GM23338 (cell line): ENCODE measurements around the gene LLPH. TPM values are rescaled to one million over a fixed set of nuclear protein-coding genes. Genes with fewer than 3 reads are reported as not detected.

Experiments
- ATAC-seq: fragments of 200-7000 bp; cut with Tn5 transposase; 3 replicates; pipeline ENCODE4 v1.9.1; 2020
- DNase-seq: peaks from one replicate; pipeline ENCODE4 v3.0.0-alpha.2; 2015; ENCODE audit warnings: low spot score
- H2AFZ ChIP-seq: fragments of 200-600 bp; sonication (generic); 2 replicates; pipeline ENCODE4 v1.8.0; 2016; ENCODE audit warnings: antibody characterized with exemption, mild to moderate bottlenecking, moderate library complexity
- H3F3A ChIP-seq: fragments of 200-600 bp; sonication (generic); replicated peaks from 2 replicates; pipeline ENCODE4 v1.8.0; 2017; ENCODE audit warnings: antibody characterized with exemption, mixed run types, low read depth
- H3K27ac ChIP-seq: fragments of 200-600 bp; sonication (generic); 2 replicates; pipeline ENCODE4 v1.6.1; 2016; ENCODE audit warnings: low read depth
- H3K27me3 ChIP-seq: fragments of 200-600 bp; sonication (generic); 2 replicates; pipeline ENCODE4 v1.8.0; 2016; ENCODE audit warnings: mild to moderate bottlenecking, mixed run types, moderate library complexity; ENCODE audit not compliant: insufficient read depth
- H3K36me3 ChIP-seq: fragments of 200-600 bp; sonication (generic); 2 replicates; pipeline ENCODE4 v1.8.0; 2016; ENCODE audit warnings: mild to moderate bottlenecking; ENCODE audit not compliant: insufficient read depth
- H3K4me1 ChIP-seq: fragments of 200-600 bp; sonication (generic); 2 replicates; pipeline ENCODE4 v1.8.0; 2016; ENCODE audit warnings: mild to moderate bottlenecking, moderate library complexity; ENCODE audit not compliant: insufficient read depth
- H3K4me2 ChIP-seq: fragments of 200-600 bp; sonication (generic); 2 replicates; pipeline ENCODE4 v1.7.1; 2017; ENCODE audit warnings: mixed run types
- H3K4me3 ChIP-seq: fragments of 200-600 bp; sonication (generic); 2 replicates; pipeline ENCODE4 v1.6.1; 2016; ENCODE audit warnings: mixed run types
- H3K79me2 ChIP-seq: fragments of 200-600 bp; sonication (generic); replicated peaks from 2 replicates; pipeline ENCODE4 v1.8.0; 2017; ENCODE audit warnings: mild to moderate bottlenecking; ENCODE audit not compliant: insufficient read depth
- H3K9me2 ChIP-seq: fragments of 200-600 bp; sonication (generic); 2 replicates; pipeline ENCODE4 v1.8.0; 2017; ENCODE audit not compliant: insufficient read depth
- H4K20me1 ChIP-seq: fragments of 200-600 bp; sonication (generic); replicated peaks from 2 replicates; pipeline ENCODE4 v1.8.0; 2017; ENCODE audit warnings: mild to moderate bottlenecking; ENCODE audit not compliant: insufficient read depth
- H3K27ac Mint-ChIP-seq: 2 replicates; pipeline ENCODE4 v1.8.0; 2020; ENCODE audit warnings: inconsistent platforms, mild to moderate bottlenecking, moderate library complexity, mixed read lengths
- H3K27me3 Mint-ChIP-seq: 3 replicates; pipeline ENCODE4 v1.8.0; 2022; ENCODE audit warnings: low read depth, mild to moderate bottlenecking, moderate library complexity, mixed read lengths, inconsistent platforms; ENCODE audit not compliant: insufficient read depth, poor library complexity
- H3K36me3 Mint-ChIP-seq: 3 replicates; pipeline ENCODE4 v1.8.0; 2021; ENCODE audit warnings: low read depth, mild to moderate bottlenecking, inconsistent platforms, moderate library complexity, mixed read lengths
- H3K4me1 Mint-ChIP-seq: 3 replicates; pipeline ENCODE4 v1.8.0; 2020; ENCODE audit warnings: mild to moderate bottlenecking, inconsistent platforms, mixed read lengths
- H3K4me3 Mint-ChIP-seq: 3 replicates; pipeline ENCODE4 v1.8.0; 2021; ENCODE audit warnings: moderate library complexity, mild to moderate bottlenecking, inconsistent platforms, mixed read lengths
- H3K9me3 Mint-ChIP-seq: 3 replicates; pipeline ENCODE4 v1.8.0; 2020; ENCODE audit warnings: moderate library complexity, mild to moderate bottlenecking, inconsistent platforms, mixed read lengths
- CREB1 ChIP-seq: fragments of 250-450 bp; sonication (Bioruptor Pico); IDR thresholded peaks from 2 replicates; pipeline ENCODE4 v1.5.0; 2020; ENCODE audit warnings: low read depth, mild to moderate bottlenecking, moderate library complexity
- ETS1 ChIP-seq: IDR thresholded peaks from 2 replicates; pipeline ENCODE4 v1.6.1; 2016; ENCODE audit warnings: antibody characterized with exemption
- EZH2phosphoT487 ChIP-seq: fragments of 200-600 bp; sonication (generic); IDR thresholded peaks from one replicate; pipeline ENCODE4 v1.8.1; 2018; ENCODE audit warnings: antibody characterized with exemption; ENCODE audit not compliant: unreplicated experiment
- NANOG ChIP-seq: IDR thresholded peaks from 2 replicates; pipeline ENCODE4 v1.6.1; 2016; ENCODE audit warnings: antibody characterized with exemption, borderline replicate concordance
- REST ChIP-seq: IDR thresholded peaks from one replicate; pipeline ENCODE4 v1.6.1; 2018; ENCODE audit warnings: antibody characterized with exemption; ENCODE audit not compliant: unreplicated experiment
- STAT1 ChIP-seq: IDR thresholded peaks from one replicate; pipeline ENCODE4 v1.6.1; 2016; ENCODE audit warnings: antibody characterized with exemption; ENCODE audit not compliant: unreplicated experiment
- ZNF331 ChIP-seq: fragments of 250-450 bp; sonication (Bioruptor Pico); IDR thresholded peaks from 2 replicates; pipeline ENCODE4 v1.5.0; 2020; ENCODE audit warnings: low read depth, mild to moderate bottlenecking, moderate library complexity
- polyA plus RNA-seq: library from polyadenylated mRNA; unstranded; fragments of >200 nt; fragmentation: Nextera tagmentation; extraction: Ambion mirVana; gene quantifications from 2 replicates; pipeline ENCODE4 v1.2.1, GENCODE V29; 2016
- total RNA-seq: library from RNA; depleted of rRNA; stranded (reverse); fragments of >200 nt; shearing (Covaris generic); gene quantifications from 2 replicates; pipeline ENCODE4 v1.2.3, GENCODE V29; 2014
- TF ChIP-seq, protein P1 (sequence below), 2 experiments: fragments of 200-600 bp in 1 of 2; sonication (generic) in 1 of 2; conservative IDR thresholded peaks; 2 replicates each; pipeline versions ENCODE4 v1.5.1 to v1.6.1; 2016 to 2017; ENCODE audit warnings: antibody characterized with exemption in 2 of 2, low read depth in 2 of 2, mild to moderate bottlenecking in 2 of 2, moderate library complexity in 1 of 2

Gene LLPH
- total and polyA plus RNA-seq, 2 experiments from 2014 or later, result 10.7 to 56.6 TPM

DNA sequence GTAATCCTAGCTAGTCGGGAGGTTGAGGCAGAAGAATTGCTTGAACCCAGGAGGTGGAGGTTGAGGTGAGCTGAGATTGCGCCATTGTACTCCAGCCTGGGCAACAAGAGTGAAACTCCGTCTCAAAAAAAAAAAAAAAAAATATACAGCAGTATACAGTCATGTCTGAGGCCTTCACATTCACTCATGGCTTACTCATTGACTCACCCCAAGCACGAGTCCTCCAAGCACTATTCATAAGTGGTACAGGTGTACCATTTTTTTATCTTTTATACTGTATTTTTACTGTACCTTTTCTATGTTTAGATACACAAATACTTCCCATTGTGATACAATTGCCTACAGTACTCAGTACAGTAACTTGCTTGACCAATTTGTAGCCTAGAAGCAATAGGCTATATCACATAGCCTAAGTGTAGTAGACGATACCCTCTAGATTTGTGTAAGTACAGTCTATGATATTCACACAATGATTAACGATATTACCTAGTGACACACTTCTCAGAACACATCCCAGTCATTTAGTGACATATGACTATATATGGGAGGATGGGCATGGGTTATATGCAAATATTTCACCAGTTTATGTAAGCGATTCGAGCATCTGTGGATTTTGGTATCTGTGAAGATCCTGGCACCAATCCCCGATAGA, 12.2 kb downstream of the LLPH start (continued):
- TF ChIP-seq REST (no peak), STAT1 (no peak), ZNF331 (CRISPR knock-in tag) (no peak), ETS1 (no peak), EZH2phosphoT487 (no peak)

DNA sequence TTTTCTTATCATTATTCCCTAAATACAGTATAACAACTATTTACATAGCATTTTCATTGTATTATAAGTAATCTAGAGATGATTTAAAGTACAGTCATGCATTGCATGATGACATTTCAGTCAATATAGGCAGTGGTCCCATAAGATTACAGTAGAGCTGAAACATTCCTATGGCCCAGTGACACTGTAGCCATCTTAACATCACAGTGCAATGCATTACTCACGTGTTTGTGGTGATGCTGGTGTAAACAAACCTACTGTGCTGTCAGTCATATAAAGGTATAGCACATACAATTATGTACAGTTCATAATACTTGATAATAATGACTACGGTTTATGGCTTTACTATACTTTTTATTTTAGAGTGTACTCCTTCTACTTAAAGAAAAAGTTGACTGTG, 13.3 kb downstream of the LLPH start:
- H3K4me3 Mint-ChIP-seq, result no peak overlapping the region
- Histone ChIP-seq H3K36me3 (no peaks in the 10 kb centered on the region), H2AFZ (no peak overlapping the region), H3K4me1 (0 out of 2 replicates have a peak, but pooled peaks cover under 1% of the 10 kb centered on the region), H3K27me3 (no peaks in the 10 kb centered on the region), H3K9me2 (no peaks in the 10 kb centered on the region), H4K20me1 (no peaks in the 10 kb centered on the region), H3K4me3 (no peak overlapping the region), H3K4me2 (no peak overlapping the region), H3K27ac (no peak overlapping the region), H3F3A (no peaks in the 10 kb centered on the region), H3K79me2 (no peaks in the 10 kb centered on the region)
- peaks cover 2% of the 10 kb centered on the region; the same call in 2 of the 3 replicates for H3K4me1 Mint-ChIP-seq
- peaks cover 3% of the 10 kb centered on the region; the same call in 2 of the 3 replicates for H3K36me3 Mint-ChIP-seq
- H3K9me3 Mint-ChIP-seq, result no peaks in the 10 kb centered on the region
- ATAC-seq (no peak), DNase-seq (no peak)
- H3K27me3 Mint-ChIP-seq, result no peaks in the 10 kb centered on the region
- H3K27ac Mint-ChIP-seq, result no peak overlapping the region
- TF ChIP-seq CREB1 (CRISPR knock-in tag), result no peak

GRCh38 chr12:66115071-66115600, 15.4 kb downstream of the LLPH start:
- Histone ChIP-seq H3K36me3 (no peaks in the 10 kb centered on the region), H4K20me1 (no peaks in the 10 kb centered on the region), H3K4me1 (peaks cover 2% of the 10 kb centered on the region; the same call in 1 of the 2 replicates), H3F3A (no peaks in the 10 kb centered on the region), H3K4me2 (no peak overlapping the region), H3K9me2 (no peaks in the 10 kb centered on the region), H3K27ac (no peak overlapping the region), H3K27me3 (no peaks in the 10 kb centered on the region), H3K4me3 (no peak overlapping the region), H2AFZ (0 out of 2 replicates have a peak overlapping the region, but pooled peaks have one; percentile 4), H3K79me2 (no peaks in the 10 kb centered on the region)
- H3K36me3 Mint-ChIP-seq, result no peaks in the 10 kb centered on the region
- H3K27ac Mint-ChIP-seq, result no peak overlapping the region
- no peaks in the 10 kb centered on the region for H3K9me3 Mint-ChIP-seq
- H3K4me1 Mint-ChIP-seq, result peaks cover 8% of the 10 kb centered on the region; the same call in 2 of the 3 replicates
- ATAC-seq (no peak), DNase-seq (no peak)
- H3K27me3 Mint-ChIP-seq, result no peaks in the 10 kb centered on the region
- H3K4me3 Mint-ChIP-seq, result no peak overlapping the region
- TF ChIP-seq NANOG (no peak), REST (no peak), EZH2phosphoT487 (no peak), ZNF331 (CRISPR knock-in tag) (no peak)
- TF ChIP-seq, protein P1, sequence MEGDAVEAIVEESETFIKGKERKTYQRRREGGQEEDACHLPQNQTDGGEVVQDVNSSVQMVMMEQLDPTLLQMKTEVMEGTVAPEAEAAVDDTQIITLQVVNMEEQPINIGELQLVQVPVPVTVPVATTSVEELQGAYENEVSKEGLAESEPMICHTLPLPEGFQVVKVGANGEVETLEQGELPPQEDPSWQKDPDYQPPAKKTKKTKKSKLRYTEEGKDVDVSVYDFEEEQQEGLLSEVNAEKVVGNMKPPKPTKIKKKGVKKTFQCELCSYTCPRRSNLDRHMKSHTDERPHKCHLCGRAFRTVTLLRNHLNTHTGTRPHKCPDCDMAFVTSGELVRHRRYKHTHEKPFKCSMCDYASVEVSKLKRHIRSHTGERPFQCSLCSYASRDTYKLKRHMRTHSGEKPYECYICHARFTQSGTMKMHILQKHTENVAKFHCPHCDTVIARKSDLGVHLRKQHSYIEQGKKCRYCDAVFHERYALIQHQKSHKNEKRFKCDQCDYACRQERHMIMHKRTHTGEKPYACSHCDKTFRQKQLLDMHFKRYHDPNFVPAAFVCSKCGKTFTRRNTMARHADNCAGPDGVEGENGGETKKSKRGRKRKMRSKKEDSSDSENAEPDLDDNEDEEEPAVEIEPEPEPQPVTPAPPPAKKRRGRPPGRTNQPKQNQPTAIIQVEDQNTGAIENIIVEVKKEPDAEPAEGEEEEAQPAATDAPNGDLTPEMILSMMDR (conservative IDR thresholded peaks at IDR 0.05; ENCODE audit: low read depth in 2 of 2), result no peak
